Lung (tissue), 12 donors: ENCODE measurements around the gene TMEM131L. TPM values are rescaled to one million over a fixed set of nuclear protein-coding genes. Genes with fewer than 3 reads are reported as not detected.

ENCODE experiments used
- ATAC-seq: fragments of 200-7000 bp; cut with Tn5 transposase; one replicate; pipeline ENCODE4 v1.9.1; 2020; ENCODE audit warnings: moderate number of reproducible peaks; ENCODE audit not compliant: insufficient read depth, low FRiP score
- DNase-seq, 3 donors: peaks; one replicate each; pipeline ENCODE4 v3.0.0-alpha.2; 2013 to 2017
- H3K27ac ChIP-seq, 2 donors: one replicate each; pipeline ENCODE4 v1.5.1; 2013; ENCODE audit warnings: mild to moderate bottlenecking in 2 of 2, moderate library complexity in 2 of 2, control low read depth in 1 of 2, inconsistent platforms in 1 of 2, low read depth in 1 of 2, low read length in 1 of 2
- H3K27me3 ChIP-seq, 3 donors: one replicate each; pipeline ENCODE4 v1.5.1; 2013; ENCODE audit warnings: low read length in 2 of 3; ENCODE audit not compliant: control insufficient read depth in 3 of 3, insufficient read depth in 3 of 3
- H3K36me3 ChIP-seq, 4 donors: one replicate each; pipeline ENCODE4 v1.5.1; 2013; ENCODE audit warnings: low read length in 4 of 4, mild to moderate bottlenecking in 1 of 4, moderate library complexity in 1 of 4; ENCODE audit not compliant: control insufficient read depth in 4 of 4, insufficient read depth in 4 of 4
- H3K4me1 ChIP-seq, 5 donors: one replicate each; pipeline ENCODE4 v1.5.1; 2013; ENCODE audit warnings: low read length in 5 of 5, mild to moderate bottlenecking in 2 of 5, moderate library complexity in 1 of 5; ENCODE audit not compliant: control insufficient read depth in 5 of 5, insufficient read depth in 5 of 5
- H3K4me3 ChIP-seq: one replicate; pipeline ENCODE4 v1.5.1; 2013; ENCODE audit warnings: mild to moderate bottlenecking, control low read depth, moderate library complexity
- H3K9ac ChIP-seq, 2 donors: one replicate each; pipeline ENCODE4 v1.5.1; 2013; ENCODE audit warnings: low read length in 2 of 2, control low read depth in 1 of 2; ENCODE audit not compliant: insufficient read depth in 1 of 2
- H3K9me3 ChIP-seq, 4 donors: one replicate each; pipeline ENCODE4 v1.5.1; 2013; ENCODE audit warnings: low read length in 3 of 4, mild to moderate bottlenecking in 1 of 4, moderate library complexity in 1 of 4; ENCODE audit not compliant: control insufficient read depth in 4 of 4, insufficient read depth in 3 of 4
- CTCF ChIP-seq: IDR thresholded peaks from 2 replicates; pipeline ENCODE4 v1.5.1; 2012; ENCODE audit warnings: mild to moderate bottlenecking; ENCODE audit errors: control extremely low read depth, extremely low read depth
- WGBS, 2 donors: extraction: QIAGEN DNeasy Blood & Tissue Kit; methylation state at CpG; one replicate each; pipeline ENCODE4 v1.1.7; 2013; 5-methylcytosine and 5-hydroxymethylcytosine counted together
- polyA plus RNA-seq, 2 donors: library from polyadenylated mRNA; stranded (reverse); fragments of 200-250 nt; gene quantifications; one replicate each; pipeline ENCODE4 v1.2.1, GENCODE V29; 2013
- total RNA-seq, 2 donors: library from RNA; depleted of rRNA in 1 of 2; stranded (reverse); fragments of >200 nt in 1 of 2; gene quantifications; one replicate each; pipeline ENCODE4 v1.2.1, GENCODE V29; 2014 to 2021
- donor health status: control.
- donor health status: control.
- donor health status: Bipolar disorder and iron deficiency.
- donor health status: healthy.
- donor health status: DM: yes; HTN: yes; CAD: no.

TMEM131L gene
- total and polyA plus RNA-seq, 4 donors, result 2.9 to 40.6 (median 11.8) TPM

- H3K9me3 ChIP-seq, result no peaks in the 10 kb centered on the region
- WGBS, 2 donors, result 80 to 90% methylated on average over 5 of the region's 5 CpGs
- DNase-seq, result peak in 2 of 3 donors; percentile 87 to 92
- no peak overlapping the region for H3K27ac ChIP-seq
- H3K4me1 ChIP-seq, result peaks cover 0 to 17% (median 8%) of the 10 kb centered on the region in 5 donors
- ATAC-seq, result no peak
- peak overlapping the region in 1 of 2 donors; percentile 3 for H3K9ac ChIP-seq
- no peak overlapping the region for H3K4me3 ChIP-seq
- no peak for TF ChIP-seq CTCF
- H3K27me3 ChIP-seq, result no peaks in the 10 kb centered on the region
- no peaks in the 10 kb centered on the region for H3K36me3 ChIP-seq
Observed at GRCh38 chr4:153447175-153447905, 18.8 kb upstream of the TMEM131L start.

- H3K9me3 ChIP-seq, result no peaks in the 10 kb centered on the region
- peaks cover 0 to 18% (median 6%) of the 10 kb centered on the region in 5 donors for H3K4me1 ChIP-seq
- peak overlapping the region in 1 of 2 donors; percentile 26 for H3K9ac ChIP-seq
- H3K27ac ChIP-seq, result peak overlapping the region in 1 of 2 donors; percentile 17
- TF ChIP-seq CTCF, result no peak
- H3K27me3 ChIP-seq, result no peaks in the 10 kb centered on the region
- H3K4me3 ChIP-seq, result no peak overlapping the region
- ATAC-seq, result no peak
- peak; percentile 58 to 86 (median 86) for DNase-seq
- WGBS, 2 donors, result 47 to 71% methylated on average over 10 of the region's 10 CpGs
- H3K36me3 ChIP-seq, result no peaks in the 10 kb centered on the region
Observed at GRCh38 chr4:153448003-153448731, 18.0 kb upstream of the TMEM131L start.

- 92 to 97% methylated on average over 1 of the region's 1 CpG for WGBS, 2 donors
- TF ChIP-seq CTCF, result no peak
- Histone ChIP-seq H3K27me3 (no peaks in the 10 kb centered on the region), H3K27ac (no peak overlapping the region), H3K9ac (no peak overlapping the region), H3K4me1 (peaks cover 0 to 18% (median 6%) of the 10 kb centered on the region in 5 donors), H3K9me3 (no peaks in the 10 kb centered on the region), H3K36me3 (no peaks in the 10 kb centered on the region), H3K4me3 (no peak overlapping the region)
- no peak for ATAC-seq
- no peak for DNase-seq
Observed at GRCh38 chr4:153449338-153449737, 16.8 kb upstream of the TMEM131L start.
